Epidermal melanocyte (primary cell): ENCODE data around the gene METRNL.

ENCODE experiments used
- DNase-seq: peaks from one replicate; pipeline ENCODE4 v3.0.0; 2011; ENCODE audit warnings: low spot score; ENCODE audit not compliant: insufficient read length

The METRNL gene

DNA sequence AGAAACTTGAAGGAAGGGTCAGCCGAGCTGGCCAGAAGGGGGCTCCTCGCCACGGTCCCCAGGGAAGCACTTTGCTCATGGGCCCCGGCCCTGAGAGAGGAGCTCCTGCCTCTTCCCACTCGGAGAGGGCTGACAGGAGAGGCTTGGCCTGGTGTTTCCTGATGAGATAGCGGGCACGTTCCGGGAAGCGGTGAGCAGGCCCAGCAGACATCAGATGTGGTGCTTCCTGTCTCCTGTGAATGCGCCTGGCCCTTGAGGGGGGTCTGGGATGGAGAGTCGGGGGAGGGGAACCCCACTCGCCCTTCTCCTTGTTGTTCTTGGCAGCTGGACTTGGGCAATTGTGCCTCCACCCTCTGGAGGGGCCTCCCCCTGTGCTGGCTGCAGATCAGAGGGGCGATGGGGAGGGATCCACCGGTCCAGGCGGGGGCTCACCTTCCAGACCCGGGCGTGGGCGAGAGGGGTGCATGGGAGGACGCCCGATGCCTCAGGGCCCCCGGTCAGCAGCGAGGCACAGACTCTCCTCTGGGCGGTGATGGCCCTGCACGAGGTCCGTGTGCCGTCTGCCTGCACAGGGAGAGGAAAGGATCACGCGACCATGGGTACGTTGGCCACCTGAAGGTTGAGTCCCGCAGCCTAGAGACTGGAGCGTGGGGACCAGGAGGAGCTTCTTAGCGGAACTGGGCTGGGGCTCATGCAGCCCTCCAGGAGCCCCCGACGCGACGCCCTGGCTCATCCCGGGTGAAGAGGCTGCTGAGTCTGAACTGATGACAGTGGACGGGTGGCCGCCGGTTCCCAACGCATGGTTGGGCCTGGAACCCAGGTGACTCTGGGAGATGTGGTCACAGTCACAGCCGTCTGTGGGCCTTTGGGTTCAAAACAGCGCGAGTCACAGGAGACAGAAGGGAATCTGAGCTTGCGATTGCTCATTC, 25.4 kb downstream of the METRNL start:
- no peak for DNase-seq

DNA sequence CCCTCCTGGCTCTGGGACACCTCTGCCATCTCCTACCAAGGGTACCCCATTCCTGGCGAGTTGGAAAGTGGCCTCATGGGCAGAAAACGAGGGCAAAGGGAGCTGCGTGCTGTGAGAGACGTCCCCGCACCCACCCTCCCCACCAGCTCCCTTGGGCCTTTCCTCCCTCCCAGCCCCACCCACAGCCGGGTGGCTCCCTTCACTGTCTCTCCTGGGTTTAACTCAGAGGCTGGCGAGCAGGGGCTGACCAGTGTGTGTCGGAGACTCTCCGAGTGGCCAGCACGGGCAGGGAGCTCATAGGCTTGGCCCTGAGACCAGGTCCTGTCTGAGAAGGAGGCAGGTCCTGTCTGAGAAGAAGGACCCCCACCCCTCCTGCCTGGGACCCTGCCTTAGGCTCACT, 26.1 kb downstream of the METRNL start:
- no peak for DNase-seq

DNA sequence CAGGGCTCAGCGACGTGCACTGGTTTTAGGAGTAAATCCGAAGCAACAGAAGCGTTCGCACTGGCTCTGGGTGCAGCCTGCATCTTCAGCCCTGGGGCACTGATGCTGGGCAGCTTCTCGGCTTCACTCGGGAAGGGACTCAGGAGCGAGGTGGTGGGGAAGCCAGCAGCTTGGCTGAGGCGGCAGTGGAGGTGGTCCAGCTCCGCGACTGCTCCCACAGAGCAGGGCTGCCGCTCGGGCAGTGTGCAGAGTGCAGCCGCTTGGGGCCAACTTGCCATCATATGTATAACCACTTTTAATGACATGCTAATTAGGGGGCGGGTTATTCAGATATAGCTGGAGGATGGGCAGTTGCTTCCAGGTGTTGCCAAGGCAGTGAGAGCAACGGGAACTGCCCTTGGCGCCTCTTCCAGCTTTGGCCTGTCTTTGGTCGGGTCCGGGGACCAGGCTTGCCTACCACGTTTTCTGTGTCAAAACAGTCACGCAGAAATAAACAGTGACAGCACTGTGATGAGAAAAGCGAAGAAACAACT, 26.7 kb downstream of the METRNL start:
- DNase-seq: no peak

DNA sequence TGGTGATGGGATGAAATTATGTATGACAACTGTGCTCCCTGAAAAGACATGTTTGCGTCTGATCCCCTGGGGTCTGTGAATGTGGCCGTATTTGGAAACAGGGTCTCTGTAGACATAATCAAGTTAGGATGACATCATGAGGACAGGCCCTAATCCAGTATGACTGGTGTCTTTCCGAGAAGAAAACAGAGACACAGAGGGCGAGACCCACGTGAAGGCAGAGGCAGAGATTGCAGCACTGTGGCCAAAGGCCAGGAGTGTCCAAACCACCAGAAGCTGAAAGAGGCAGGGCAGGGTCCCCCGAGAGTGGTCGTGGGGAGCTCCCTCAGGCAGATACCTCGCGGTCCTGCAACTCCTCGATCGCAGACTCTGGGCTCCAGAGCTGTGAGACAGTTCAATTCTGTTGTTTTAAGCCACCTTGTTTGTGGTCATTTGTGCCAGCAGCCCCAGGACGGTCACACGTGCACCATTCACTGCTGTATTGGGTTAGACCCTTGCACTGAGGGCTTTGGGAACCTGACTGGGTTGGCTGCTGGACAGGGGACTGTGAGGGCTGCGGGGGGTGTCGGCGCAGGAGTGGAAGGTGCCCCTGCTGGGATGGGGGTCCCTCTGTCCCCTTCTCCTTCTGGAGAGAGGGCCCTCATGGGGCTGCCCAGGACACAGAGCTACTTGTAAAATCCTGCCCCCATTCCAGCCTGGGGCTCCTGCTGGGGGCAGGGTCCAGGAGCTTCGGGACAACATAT, 27.7 kb downstream of the METRNL start:
- DNase-seq: no peak

DNA sequence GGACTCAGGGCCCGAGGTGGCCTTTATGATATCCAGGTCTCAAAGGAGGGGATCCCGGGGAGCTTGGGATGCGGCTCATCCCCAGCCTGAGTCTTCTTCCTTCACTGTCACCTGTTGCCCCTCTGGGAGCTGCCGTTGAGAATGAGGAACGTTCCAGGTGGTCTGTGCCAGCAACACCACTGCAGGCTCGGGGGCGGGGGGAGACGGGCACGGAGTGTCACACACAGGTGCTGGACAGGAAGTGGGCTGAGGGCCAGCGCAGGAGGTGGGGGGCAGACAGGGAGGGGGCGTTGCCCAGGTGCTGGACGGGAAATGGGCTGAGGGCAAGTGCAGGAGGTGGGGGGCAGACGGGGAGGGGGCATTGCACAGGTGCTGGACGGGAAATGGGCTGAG, 28.2 kb downstream of the METRNL start:
- DNase-seq: no peak

DNA sequence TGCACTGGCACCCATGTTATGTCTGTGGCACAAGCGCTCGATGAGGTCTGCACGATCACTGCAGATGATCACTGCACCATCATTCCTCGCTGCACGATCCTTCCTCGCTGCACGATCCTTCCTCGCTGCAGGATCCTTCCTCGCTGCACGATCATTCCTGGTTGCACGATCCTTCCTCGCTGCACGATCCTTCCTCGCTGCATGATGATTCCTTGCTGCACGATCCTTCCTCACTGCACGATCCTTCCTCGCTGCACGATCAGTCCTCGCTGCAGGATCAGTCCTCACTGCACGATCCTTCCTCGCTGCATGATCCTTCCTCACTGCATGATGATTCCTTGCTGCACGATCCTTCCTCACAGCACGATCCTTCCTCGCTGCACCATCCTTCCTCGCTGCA, 29.3 kb downstream of the METRNL start:
- no peak for DNase-seq

DNA sequence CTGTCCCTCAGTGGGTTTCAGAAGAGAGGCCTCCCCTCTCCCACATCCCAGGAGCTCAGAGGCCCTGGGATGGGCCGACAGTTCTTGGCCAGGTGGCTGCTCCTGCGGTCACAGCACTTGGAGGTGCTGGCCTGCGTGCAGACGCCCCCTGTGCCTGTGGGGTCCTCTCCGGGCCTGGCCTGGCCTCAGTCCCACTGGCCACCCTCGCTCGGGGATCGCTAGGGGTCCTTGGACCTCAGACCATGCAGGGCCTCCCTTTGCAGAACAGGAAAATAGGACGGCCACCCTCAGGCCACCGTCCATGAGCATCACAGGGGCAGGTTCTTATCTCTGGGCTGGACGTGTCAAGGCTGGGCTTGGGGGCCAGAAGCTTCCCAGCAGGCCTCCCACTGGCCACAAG, 30.0 kb downstream of the METRNL start:
- DNase-seq: no peak

DNA sequence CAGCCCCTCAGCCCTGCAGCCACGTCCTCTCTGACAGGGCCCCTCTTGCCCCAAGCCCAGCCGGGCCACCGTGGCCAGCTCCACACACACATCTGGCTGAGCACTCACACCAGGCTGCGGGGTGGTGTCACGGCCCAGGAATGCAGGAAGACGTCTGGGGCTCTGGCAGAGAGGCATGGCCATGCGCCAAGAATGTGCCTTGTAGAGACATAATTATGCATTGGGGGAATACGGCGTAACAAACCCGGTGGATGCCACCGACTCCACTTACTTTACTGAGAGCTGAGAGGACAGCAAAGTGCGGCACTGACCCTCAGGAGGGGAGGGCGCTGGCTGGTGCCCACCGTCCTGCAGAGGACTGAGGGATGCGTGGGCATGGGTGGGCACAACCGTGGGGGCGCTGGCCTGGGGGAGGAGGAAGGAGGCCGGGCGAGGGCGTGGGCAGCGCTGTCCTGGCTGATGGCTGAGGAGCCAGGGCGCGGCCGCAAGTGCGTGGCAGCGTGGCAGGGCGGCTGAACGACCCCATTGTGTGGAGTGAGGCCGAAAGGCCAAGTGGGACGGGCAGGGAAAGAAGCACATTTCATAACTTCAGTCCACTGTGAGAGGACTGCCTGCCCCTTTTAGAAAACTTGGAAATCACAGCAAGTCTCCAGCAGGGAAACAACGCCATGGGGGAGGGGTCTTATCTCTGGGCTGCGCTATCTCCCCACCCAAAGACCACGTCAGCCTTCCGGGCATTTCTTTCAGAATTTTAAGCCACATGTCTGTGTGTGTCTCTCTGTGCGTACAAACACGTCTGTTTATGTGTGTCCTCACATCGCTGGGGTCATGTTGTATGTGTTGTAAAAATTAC, 30.6 kb downstream of the METRNL start:
- DNase-seq: peak; percentile 97

DNA sequence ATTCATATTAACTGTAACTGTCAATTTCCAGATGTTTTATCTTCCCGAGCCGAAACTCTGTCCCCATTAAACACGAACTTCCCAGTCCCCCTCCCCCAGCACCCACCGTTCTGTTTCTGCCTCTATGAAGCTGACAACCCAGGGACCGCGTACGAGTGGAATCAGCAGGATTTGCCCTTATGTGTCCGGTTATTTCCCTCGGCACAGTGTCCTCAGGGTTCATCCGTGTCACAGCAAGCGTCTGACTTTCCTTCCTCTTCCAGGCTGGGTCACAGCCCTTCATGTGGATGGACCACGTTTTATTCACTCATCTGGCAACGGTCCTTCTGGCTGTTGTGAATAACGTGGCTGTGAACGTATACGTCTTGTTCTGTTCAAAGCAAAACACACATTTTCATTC, 31.3 kb downstream of the METRNL start:
- DNase-seq: no peak

DNA sequence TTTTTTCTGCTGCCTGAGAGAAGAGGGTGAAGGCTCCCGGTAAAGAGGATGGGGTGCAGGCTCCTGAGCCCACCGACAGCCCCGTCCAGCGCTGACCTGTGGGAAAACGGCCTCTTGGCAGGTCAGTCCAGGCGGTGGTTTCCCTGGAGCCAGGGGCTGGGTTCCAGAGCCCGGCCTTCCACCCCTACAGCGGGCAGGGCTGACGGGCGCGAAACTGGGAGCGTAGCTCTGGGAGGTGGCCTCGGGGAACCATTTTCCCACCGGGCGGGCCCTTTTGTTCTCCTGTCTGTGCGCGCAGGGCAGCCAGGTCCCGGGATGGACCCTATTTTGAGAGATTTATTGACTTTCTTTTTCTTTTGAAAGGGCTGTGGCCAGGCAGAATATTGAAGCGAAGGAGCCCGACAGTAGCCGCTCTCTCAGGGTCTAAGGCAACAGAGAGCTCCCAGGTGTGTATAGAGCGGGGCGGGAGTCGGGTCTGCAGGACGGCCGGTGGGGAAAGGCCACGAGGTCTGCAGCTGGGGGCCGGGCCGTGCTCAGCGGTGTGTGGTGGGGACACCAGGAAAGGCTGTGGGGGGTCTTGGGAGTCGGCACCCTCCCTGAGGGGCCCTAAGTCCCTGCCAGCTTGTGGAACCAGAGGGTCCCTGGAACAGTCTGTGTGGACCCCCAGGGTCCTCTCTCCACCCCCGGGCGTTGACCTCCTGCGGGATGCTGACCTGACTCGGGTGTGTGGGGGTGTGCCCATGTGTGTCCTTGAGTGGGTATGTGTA, 32.3 kb downstream of the METRNL start:
- no peak for DNase-seq

DNA sequence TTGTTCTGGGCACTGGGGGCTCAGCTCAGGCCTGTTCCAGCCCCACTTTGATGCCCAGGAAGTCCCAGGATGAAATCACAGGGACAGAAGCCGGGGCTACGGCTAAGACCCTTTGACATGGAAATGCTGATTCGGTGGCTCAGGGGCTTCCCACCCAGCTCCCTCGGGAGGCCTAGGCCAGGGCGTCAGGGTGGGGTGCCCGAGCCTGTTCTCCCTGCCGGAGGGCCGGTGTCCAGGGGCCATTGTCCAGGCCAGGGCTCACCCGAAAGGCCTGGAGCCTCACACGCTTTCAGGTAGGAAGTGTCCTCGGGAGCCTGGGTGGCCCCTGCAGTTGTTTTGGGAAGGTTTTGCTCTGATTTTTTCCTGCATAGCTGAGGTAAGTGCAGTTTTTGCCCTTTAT, 34.0 kb downstream of the METRNL start:
- no peak for DNase-seq

DNA sequence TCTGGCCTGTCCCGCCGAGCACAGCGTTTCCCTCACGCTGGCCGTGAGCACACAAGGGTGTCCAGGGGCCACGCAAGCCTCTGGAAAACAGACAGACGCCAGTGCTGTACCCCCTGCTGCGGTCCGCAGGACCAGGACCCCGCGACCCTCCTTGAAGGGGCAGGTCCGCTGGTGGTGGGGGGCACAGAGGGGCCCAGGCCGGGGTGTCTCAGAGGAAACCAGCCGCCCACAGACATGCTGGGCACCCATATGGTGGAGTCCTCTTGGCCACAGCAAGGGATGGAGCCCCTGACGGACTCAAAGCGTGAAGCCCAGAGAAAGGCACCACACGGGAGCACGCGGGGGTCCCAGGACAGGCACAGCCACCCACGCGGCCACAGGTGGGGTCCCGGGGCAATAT, 34.4 kb downstream of the METRNL start:
- no peak for DNase-seq

DNA sequence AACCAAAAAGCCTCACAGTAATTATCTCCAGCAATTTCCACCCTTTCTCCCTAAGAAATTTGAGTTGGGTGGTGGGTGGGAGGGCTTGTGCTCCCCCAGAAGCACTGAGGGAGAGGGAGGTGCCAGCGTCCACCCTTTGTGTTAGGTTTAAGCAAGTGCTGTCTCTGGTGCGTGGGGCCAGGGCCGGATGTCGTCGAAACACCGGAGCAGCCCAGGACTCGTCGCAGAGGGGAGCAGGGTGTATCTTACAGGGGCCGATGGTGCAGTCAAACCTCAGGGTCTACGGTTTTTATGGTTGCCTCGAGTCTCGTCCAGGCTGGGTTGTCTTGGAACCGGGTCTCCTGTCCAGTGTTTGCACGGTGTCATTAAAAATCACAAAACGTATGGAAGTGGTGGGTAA, 35.3 kb downstream of the METRNL start:
- no peak for DNase-seq

DNA sequence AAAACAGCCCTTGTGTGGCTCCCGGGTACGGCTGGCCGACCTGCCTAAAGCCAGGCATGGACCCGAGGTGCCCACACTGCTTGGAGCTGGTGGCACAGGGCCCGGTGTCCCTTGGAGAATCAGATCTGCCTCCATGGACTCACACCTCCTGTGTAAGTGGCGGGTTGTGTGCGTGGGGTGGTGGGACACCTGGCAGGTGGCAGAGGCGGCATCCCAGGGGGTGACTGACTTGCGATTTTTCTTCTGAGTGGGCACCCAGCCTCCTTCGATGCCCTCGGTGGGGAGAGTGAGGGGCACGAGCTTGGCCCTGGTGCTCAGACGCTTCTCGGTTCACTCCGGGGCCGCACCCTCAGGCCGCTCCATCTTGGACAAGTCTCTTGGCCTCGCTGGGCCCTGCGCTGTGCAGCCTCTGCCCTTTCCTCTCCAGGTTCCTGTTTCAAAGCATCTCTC, 35.8 kb downstream of the METRNL start:
- DNase-seq: no peak

DNA sequence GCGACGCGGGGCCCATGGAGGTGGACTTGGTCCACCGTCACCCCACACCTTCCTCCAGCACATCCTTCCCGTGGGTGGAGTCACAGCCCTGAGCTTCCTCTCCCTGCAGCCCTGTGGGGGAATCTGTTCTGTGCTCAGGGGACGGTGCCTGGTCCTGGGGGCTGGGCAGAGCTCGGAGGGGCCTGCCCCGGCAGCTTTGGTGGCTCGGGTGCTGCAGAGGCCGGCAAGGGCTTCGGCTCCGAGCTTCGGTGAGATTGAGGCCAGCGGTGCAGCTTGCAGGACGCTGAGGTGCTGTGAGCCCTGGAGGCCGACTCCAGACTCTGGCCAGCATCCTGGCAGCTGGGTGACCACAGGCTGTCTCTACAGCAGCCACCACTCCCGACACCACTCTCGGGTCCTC, 36.4 kb downstream of the METRNL start:
- no peak for DNase-seq

DNA sequence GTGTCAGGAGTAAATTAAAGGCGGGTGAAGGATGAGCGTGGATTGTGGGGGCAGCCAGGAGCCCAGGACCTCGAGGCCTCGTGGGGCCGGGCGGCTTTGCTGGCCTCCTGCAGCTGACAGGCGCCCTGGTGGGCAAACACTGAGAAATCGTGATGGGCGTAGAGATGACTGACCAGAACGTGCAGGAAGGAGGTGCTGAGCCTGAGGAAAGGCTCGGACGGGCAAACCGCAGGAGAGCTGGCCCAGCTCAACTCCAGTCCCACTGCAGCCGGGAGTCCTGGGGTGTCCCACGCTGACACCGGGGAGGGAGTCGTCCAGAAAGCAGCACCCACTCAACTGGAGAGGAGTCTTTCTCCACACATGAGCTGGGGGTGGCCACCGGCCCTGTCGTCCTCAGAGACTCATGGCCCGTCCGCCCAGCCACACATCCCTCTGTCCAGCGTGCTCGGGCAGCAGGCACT, 36.9 kb downstream of the METRNL start:
- no peak for DNase-seq

DNA sequence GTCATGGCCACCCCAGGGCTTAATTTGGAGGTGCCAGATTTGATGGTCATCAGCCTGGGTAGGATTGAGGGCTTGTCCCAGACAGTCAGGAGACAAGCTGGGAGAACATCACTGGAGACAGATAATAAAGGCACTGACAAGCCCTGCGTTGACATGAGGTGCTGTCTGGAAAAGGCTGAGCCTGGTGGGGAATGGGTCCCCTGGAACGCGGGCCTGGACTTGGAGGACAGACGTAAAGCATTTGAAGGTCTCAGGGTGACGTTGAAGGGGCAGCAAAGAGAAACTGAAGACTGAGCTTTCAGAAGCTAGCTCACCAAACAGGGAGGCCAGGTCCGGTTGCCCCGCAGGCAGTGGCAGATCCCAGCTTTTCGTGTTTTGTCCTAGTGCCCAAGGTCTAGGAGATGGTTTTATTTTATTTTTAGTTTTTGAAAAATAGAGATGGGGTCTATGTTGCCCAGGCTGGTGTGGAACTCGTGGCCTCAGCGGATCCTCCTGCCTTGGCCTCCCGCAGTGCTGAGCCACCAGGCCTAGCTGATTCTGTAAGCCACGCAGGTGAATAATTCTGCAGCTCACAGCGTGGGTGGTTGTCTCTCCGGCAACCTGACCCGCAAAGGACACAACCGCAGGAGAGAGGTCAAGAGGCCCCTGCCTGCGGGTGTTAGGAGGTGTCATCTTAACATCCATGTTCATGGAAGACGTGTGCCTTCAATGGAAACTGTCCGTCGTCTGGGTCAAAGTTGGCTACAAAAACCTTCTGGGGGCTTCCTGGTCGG, 37.6 kb downstream of the METRNL start:
- DNase-seq: no peak

DNA sequence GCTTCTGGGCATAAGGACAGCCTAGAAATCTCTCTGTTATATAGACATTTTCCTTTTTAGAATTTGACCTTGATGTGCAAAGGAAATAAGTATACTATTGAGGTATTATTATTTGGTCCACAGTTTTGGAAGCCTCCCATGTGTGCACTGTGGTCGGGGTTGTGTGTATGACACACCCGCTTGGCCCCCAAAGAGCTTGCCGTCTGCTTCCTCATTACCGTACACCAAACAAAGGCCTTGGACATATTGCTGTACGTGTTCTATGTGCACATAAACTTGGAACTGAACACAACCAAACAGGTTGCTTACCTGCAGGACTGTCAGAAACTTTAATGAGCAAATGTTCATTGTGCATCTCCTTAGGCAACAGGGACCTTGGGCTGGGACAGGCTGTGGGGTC, 38.2 kb downstream of the METRNL start:
- DNase-seq: no peak

DNA sequence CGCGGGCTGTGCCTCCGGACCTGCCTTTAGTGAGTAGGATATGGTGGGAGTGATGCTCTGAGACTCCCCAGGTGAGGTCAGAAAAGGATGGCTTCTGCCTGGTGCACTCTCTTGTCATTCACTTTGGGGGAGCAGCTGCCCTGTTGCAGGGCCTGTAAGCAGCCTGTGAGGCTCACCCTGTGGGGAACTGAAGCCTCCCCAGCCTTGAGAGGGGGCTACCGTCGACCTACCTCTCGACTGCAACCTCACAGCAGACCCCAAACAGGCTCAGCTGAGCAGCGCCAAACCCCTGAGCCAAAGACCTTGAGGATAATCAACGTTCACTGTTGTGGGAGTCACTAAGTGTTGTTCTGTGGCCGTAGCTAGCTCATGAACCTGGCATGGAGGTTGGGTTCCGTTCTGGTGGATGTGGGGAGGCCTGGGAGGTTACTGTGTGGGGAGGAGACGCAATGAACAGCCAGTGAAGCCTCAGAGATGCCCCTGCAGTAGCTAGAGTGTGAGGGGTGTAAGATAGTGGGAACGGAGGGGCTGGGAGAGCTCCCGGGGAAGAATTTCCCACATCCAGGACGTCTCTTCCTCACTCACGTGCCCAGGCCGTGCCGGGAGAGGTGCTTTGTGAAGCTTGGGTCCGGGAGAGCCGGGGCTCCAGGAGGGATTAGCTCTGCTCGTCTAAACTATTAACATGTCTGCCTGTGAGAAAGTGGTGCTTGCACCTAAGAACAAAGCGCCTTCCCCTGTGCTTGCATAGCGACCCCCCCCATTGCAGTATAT, 38.8 kb downstream of the METRNL start:
- DNase-seq: no peak
